ENCODE data around the gene ZNF41.

The ZNF41 gene

GRCh38 chrX:47420265-47420664 is 62.8 kb downstream of the ZNF41 start:
- in situ Hi-C loops (cut with MboI; ENCODE audit: low sequenced_read_pairs) = no loop called here

- in situ Hi-C loops (cut with MboI; ENCODE audit: low sequenced_read_pairs) = no loop called here
Measured at GRCh38 chrX:47413179-47413594, 69.8 kb downstream of the ZNF41 start.
